HepG2 (cell line): ENCODE measurements around the gene ACACB. TPM values are rescaled to one million over a fixed set of nuclear protein-coding genes. Genes with fewer than 3 reads are reported as not detected.

ENCODE experiments used
- IRF9 ChIP-seq: sonication (generic); formaldehyde crosslinking; IDR thresholded peaks from 2 replicates; pipeline ENCODE4 v1.8.0; 2022; ENCODE audit warnings: missing genetic modification reagents, mild to moderate bottlenecking, borderline replicate concordance
- MLXIP ChIP-seq: sonication (generic); formaldehyde crosslinking; IDR thresholded peaks from 2 replicates; pipeline ENCODE4 v1.9.0; 2021; ENCODE audit warnings: missing genetic modification reagents, borderline replicate concordance
- NAIF1 ChIP-seq: sonication (generic); formaldehyde crosslinking; IDR thresholded peaks from 2 replicates; pipeline ENCODE4 v1.5.0; 2020; ENCODE audit warnings: mild to moderate bottlenecking, missing genetic modification reagents, borderline replicate concordance
- SRSF1 ChIP-seq: fragments of 200-400 bp; formaldehyde crosslinking; optimal IDR thresholded peaks from 2 replicates; pipeline ENCODE3; 2017; ENCODE audit warnings: mild to moderate bottlenecking, low read depth, low read length, moderate library complexity
- XBP1 ChIP-seq: sonication (generic); formaldehyde crosslinking; IDR thresholded peaks from 2 replicates; pipeline ENCODE4 v1.5.0; 2020; ENCODE audit warnings: missing genetic modification reagents
- ZBTB34 ChIP-seq: sonication (generic); formaldehyde crosslinking; IDR thresholded peaks from 2 replicates; pipeline ENCODE4 v1.8.0; 2022; ENCODE audit warnings: mild to moderate bottlenecking, missing genetic modification reagents
- ZBTB46 ChIP-seq: sonication (generic); formaldehyde crosslinking; IDR thresholded peaks from 2 replicates; pipeline ENCODE4 v1.4.0; 2020; ENCODE audit warnings: mild to moderate bottlenecking, missing genetic modification reagents, borderline replicate concordance
- ZFP62 ChIP-seq: sonication (generic); formaldehyde crosslinking; IDR thresholded peaks from 2 replicates; pipeline ENCODE4 v1.4.0; 2020; ENCODE audit warnings: missing genetic modification reagents
- ZNF205 ChIP-seq: IDR thresholded peaks from 2 replicates; pipeline ENCODE4 v1.6.1; 2018; ENCODE audit warnings: missing biosample characterization, missing genetic modification reagents
- ZNF230 ChIP-seq: sonication (generic); formaldehyde crosslinking; IDR thresholded peaks from 2 replicates; pipeline ENCODE4 v1.4.0; 2020; ENCODE audit warnings: mild to moderate bottlenecking, missing genetic modification reagents
- ZNF563 ChIP-seq: sonication (generic); formaldehyde crosslinking; IDR thresholded peaks from 2 replicates; pipeline ENCODE4 v1.8.0; 2022; ENCODE audit warnings: mild to moderate bottlenecking, moderate library complexity, missing genetic modification reagents
- ZNF598 ChIP-seq: sonication (generic); formaldehyde crosslinking; IDR thresholded peaks from 2 replicates; pipeline ENCODE4 v1.5.1; 2020; ENCODE audit warnings: mild to moderate bottlenecking, missing genetic modification reagents, borderline replicate concordance
- polyA plus RNA-seq, 8 experiments: library from polyadenylated mRNA; depleted of rRNA in 3 of 8; stranded (reverse) in 7 of 8; unstranded in 1 of 8; fragments of >200 nt; fragmentation: Illumina TruSeq in 4 of 8; extraction: Trizol in 4 of 8; gene quantifications; 2 replicates each; pipeline versions ENCODE4 v1.2.1 to v1.2.3, GENCODE V29; 2011 to 2016; ENCODE audit warnings: low read depth in 4 of 8, missing spikeins in 1 of 8, mixed read lengths in 1 of 8; ENCODE audit not compliant: insufficient read depth in 1 of 8
- total RNA-seq, 5 experiments: library from RNA; depleted of rRNA; stranded (reverse); fragments of >200 nt; fragmentation: Illumina TruSeq; extraction: Trizol; gene quantifications; 2 replicates each; pipeline ENCODE4 v1.2.3, GENCODE V29; 2016; ENCODE audit warnings: low read depth in 1 of 5
- TF ChIP-seq, protein P1 (sequence below): sonication (generic); formaldehyde crosslinking; IDR thresholded peaks from 2 replicates; pipeline ENCODE4 v1.5.1; 2020; ENCODE audit warnings: missing genetic modification reagents, mild to moderate bottlenecking, borderline replicate concordance

The ACACB gene
- total and polyA plus RNA-seq, 2 of the 13 experiments (the other 11 are each of a cell fraction or from before 2014, with no cell fraction given), result 6.2 to 8.6 TPM

GRCh38 chr12:109115758-109116610 is at the start of gene ACACB (continued):
- TF ChIP-seq NAIF1 (no peak), MLXIP (no peak), IRF9 (CRISPR knock-in tag) (no peak), ZNF205 (CRISPR knock-in tag) (no peak), ZNF230 (CRISPR knock-in tag) (no peak), ZBTB34 (CRISPR knock-in tag) (peak; percentile 72), XBP1 (CRISPR knock-in tag) (no peak), ZNF563 (no peak; the same call in none of the 2 replicates), ZNF598 (CRISPR knock-in tag) (no peak; the same call in 1 of the 2 replicates), ZBTB46 (CRISPR knock-in tag) (no peak), ZFP62 (no peak), SRSF1 (no peak)
- TF ChIP-seq, protein P1, sequence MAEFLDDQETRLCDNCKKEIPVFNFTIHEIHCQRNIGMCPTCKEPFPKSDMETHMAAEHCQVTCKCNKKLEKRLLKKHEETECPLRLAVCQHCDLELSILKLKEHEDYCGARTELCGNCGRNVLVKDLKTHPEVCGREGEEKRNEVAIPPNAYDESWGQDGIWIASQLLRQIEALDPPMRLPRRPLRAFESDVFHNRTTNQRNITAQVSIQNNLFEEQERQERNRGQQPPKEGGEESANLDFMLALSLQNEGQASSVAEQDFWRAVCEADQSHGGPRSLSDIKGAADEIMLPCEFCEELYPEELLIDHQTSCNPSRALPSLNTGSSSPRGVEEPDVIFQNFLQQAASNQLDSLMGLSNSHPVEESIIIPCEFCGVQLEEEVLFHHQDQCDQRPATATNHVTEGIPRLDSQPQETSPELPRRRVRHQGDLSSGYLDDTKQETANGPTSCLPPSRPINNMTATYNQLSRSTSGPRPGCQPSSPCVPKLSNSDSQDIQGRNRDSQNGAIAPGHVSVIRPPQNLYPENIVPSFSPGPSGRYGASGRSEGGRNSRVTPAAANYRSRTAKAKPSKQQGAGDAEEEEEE (CRISPR knock-in tag), result no peak
